NK-92 treated with Interleukin-12 subunit alpha and Interleukin-12 subunit beta, amount 100 ng/mL, for 24 hours (cell line): Measurements from ENCODE around the gene ZNF407.

Experiments used
- DNase-seq: peaks from one replicate; lab custom pipeline; 2025; lab: John Stamatoyannopoulos, UW

The ZNF407 gene

DNA sequence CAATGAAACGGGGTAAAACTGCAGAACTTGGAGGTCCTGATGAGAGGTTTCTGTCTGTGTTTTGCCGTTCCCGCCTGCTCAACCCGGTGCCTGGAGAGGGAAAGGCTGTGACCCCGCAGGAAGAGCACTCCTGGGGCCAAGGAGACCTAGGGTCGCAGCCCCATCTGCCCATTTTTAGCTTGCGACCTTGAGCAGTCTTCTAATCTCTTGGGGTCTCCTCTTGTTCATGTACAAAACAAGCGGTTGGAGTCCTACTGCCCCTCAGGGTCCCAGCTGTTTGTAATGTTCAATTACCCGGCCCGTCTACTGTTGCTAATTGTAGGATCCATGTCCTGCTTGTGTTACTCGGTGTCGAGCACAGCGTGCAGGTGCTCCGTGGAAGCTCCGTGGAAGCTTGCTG, 506.8 kb downstream of the ZNF407 start:
- DNase-seq, result no peak

DNA sequence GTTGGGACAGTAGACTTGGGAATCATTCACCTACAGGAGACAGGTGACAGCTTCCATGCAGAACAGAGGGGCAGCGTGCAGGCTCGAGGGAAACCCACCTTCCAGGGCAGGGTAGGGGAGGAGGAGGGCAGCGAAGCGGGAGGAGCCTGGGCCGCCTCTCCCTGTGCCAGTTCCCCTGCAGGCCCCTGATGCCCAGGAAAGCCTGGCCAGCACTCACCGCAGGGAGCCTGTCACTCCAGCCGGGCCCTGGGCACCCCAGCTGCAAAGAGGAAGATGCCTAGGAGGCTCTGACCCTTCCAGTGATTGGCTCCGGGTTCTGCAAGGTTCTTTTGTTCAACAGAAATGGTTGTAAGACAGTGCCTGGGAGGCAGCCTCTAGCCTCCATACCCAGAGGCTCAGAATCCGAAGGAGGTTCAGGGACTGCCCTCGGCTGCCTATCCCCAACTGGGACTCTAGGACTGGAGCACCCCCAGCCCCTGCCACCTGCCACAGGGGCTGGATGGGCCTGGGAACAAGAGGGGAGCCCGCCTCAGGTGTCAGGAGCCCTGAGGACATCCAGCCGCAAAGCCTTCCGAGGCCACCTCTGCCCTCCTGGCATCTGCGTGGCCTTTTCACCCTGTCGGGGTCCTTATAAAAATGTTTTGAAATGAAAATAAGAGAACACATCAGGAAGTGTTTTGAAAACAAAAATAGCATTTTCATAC, 508.0 kb downstream of the ZNF407 start:
- no peak for DNase-seq

DNA sequence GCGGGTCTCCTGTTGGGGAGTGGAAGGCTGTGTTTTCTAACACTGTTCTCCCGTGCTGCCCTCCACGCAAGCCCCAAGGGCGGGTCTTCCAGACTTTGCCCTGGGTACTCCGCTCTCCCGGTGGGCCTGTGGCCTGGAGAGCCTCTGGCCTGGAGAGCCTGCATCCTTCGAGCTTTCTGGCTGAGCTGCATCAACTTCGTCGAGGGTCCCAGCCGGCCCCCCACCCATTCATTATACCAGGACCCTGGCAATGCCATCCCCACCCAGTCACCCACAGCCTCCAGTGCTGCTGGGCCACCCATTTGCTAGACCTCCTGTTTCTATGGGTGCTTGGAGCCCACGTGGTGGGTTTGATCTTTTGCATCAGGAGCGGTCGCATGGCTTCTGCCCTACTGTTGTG, 509.1 kb downstream of the ZNF407 start:
- no peak for DNase-seq

DNA sequence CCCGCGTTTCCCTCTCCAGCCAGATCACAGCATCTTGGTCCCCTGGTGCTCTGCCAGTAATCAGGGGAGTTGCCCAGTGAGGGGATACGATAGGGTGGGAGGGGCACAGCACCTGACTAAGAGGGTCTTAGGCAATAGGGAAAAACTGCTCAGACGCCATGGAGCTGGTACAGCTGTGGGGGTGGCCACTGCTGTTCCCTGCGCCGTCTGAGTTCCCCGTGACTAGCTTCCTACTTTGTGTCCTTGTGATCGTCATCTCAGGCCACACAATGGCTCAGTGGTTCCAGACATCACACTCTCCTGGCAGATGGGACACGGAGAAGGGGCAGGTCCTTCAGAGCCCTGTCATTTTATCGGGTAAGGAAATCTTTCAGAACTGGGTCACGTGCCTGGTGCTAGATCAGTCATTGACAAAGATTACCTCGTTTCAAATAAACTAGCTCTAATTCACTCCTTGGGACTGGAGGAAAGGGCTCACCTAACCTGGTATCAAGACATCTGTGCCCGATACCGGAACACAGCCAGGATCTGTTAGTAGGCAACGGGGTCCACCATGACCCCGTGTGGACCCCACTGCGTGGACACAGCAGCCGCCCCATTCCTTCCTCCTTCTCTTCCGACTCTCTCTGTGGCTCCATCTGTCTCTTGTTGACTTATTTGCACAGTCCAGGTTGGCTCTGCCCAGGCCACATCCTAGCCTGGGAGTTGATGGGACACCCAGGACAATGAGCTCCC, 509.7 kb downstream of the ZNF407 start:
- DNase-seq, result no peak

DNA sequence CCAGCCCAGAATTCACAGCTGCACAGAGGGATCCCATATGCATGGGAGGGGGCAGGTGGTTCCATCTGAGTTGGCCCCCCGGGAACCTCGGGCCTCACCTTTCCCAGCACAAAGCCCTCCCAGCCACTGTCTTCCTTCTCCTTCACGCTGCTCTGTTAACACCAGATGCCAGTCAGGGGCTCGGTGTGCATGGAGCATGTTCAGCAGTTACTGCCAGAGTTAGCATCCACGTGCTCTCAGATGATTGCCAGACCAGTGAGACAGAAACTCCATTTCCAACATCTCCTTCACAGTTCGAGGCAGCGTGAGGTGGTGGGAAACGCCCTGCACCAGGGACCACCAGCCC, 510.2 kb downstream of the ZNF407 start:
- DNase-seq, result no peak

DNA sequence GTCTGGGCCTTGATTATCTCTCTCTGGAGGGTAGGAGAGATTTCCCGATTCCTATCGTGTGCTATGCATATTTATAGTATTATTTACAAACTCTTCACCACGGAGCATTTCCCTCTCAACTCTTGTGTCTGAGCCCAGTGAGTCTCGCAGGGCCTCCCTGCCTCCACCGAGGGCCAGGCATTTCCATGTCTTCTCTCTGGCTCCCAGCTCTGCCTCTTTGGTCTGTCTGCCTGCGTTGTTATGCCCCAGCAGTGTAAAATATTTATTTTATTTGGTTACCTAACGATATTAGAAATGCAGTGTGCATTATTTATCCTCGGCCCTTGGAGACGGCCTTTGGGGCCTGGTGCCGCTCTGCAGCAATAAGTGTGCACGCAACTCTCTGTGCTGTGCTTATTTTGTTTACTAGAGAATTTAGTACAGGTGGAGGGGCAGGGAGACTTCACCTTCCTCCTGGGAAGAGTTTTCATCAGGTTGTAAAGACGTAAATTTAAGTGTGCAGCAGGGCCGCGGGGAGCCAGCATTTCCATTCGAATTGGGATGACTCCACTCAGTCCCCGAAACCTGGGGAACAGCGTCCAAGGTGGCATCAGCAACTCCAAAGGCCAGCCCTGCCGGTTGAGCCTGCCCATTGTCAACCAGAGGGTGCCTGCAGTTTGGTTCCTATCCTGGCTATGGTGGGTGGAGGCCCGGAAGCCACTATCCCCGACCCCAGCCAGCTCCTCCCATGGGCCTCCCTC, 511.1 kb downstream of the ZNF407 start:
- no peak for DNase-seq

DNA sequence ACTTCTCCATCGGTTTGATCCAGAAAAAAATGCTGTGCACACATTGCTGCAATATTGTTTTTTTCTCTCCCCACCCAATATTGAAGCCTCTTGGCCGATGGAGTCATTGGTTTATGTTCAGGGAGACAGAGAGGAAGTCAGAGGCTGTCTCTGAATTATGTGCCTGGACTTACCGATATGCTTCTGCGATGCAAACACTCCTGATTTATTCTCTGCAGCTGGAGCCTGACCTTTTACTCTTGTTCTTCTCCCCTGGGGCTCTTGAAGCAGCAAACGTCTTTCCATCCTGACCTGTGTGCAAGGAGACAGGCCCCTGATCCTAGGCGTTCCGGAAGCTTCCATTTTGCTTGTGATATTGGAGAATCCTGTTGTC, 511.6 kb downstream of the ZNF407 start:
- DNase-seq, result no peak

DNA sequence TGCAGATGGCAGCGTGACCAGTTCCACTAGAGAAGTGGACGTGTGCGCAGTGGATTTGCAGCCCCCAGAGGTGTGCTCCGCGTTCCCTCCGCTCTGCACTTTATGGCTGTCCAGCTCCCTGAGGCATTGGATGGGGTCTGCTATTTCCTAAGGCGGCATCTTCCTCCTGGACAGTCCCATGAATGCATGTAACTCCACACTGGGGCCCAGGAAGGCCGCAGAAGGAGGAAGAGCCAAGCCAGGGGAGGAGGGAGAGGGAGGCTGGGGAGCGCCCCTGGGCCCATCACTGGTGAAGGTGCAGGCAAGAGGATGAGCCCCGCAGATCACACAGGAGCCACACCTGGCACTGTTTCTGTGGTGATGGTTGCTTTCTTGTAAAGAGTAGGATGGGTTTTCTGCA, 512.1 kb downstream of the ZNF407 start:
- DNase-seq, result no peak

DNA sequence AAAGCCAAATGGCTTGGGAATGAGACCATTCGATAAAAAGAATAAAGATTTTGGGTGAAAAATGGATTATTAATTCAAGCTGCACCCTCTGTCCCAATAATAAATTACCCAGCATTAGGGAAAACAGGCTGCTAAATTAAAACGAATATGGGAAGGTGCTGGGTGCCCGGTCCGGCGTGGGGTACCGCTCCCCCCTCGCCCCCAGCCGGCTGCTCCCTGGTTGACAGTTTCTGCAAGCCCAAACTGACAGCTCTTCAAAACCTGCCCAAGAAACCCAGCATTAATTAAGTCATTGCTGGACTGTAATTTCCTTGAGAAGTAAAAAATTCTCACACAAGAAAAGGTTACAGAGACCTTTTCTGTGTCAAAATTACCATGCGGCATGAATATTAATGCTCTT, 512.6 kb downstream of the ZNF407 start:
- no peak for DNase-seq

DNA sequence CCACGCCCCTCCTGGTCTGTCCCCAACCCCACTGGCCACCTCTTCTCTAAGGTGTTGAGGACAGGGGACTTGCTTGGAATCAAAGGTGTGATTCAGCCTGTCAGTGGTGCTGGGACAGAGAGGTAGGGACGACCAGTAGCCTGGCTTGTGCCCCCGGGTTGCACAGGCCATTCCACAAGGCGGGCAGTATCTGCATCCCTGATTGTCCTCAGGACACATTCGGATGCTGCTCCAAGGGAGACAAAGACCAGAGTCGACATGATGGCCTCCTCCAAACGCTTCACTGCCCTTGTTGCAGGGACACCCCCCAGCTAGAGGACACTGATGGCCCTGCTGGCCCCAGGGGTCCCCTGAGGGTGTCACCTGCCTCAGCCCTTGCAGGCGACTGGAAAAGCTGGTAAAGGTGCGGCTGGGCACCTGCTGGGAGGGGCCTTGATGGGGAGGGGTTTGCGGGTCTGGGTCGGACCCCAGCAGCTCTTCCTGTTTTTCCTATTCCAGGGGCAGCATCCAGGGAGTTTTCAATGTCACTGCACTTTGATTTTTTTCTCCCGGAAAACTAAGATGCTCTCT, 513.3 kb downstream of the ZNF407 start:
- no peak for DNase-seq

DNA sequence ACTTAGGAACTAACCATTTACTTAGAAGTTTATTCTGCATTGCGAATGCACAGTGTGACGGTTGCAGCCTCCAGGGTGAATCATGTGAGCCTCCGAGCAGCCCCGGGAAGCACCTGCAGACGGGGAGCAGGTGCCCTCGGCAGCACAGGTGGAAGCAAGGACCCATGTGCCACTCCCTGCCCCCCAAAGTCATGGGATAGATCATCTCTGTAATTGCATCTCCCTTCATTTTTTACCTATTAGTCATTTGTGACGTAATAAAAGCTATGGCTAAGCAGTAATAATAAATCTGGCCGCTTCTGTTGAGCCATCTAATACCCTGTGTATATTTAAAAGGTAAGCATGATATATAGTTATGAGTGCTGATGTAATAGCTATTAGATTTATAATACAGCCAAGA, 514.1 kb downstream of the ZNF407 start:
- DNase-seq, result no peak

DNA sequence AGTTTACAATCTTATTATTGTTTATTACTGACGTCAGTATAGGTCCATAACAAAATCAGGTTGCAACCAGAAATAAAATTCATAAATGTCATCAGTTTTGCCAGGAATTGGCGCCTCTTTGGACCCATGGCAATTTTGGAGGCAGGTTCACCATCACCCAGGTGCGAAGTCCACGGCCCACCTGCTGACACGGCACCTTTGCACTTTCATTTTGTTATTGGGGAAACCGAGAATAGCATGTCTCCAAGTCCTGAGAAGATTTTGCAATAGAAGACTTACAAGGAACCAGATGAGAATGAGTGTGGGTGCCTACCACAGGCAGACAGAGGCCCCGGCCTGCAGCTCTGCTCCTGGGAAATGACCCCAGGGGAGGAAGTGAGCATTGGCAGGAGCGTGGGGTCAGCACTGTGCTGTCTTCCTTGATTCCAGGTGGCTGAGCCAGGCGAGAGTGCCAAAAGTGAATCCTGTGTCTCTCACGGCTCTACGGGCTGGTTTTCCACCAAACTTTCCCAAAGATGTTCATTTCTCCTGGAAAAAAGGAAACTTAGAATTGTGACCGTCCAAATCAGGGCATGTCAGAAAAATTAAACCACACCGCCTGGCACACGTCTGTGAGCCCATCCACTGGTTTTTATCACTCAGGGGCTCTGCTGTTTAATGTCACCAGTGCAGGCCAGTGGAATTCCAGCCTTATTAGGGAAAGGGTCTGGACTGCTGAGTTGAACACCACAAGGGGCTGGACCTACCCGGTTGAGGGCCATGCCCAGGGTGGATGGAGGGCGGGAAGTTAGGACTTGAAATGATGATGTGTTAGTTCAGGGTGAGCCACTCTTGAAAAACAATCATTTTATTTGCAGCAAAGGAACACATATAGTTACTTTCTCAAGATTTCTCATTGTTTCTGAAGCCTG, 514.8 kb downstream of the ZNF407 start:
- no peak for DNase-seq

DNA sequence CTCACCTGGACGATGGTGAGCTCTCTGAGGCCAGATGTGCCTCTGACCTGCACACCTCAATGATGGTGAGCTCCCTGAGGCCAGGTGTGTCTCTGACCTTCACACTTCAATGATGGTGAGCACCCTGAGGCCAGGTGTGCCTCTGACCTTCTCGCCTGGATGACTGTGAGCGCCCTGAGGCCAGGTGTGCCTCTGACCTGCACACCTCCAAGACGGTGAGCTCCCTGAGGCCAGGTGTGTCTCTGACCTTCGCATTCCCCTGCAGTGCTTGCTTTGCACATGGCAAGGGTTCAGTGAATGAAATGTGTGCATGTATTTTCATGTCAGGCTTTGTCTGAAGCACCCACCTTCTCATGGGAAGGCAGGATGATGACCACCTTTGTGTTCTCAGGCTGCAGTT, 515.8 kb downstream of the ZNF407 start:
- no peak for DNase-seq

DNA sequence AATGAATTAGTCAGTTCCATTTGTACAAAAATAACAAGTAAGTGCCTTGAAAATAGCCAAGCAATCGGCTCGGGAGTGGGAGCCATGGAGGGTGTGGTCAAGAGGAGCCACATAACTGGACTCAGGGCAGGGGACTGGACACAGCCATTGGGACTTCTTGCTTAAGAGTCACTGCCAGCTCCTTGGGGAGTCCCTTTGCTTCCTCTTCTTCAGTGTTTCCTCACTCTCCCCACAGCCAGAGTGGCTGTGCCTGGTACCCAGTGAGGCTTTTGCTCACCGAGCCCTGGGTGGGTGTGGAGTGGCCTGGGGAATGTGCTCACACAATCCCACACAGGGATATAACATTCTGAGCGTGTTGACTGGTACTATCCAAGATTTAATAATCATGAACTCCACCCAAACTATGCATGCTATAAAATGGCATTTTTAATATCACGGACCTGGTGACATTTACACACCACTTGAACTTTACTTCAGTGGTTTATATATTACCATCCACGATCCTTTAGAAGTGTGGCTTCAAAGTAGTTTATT, 516.6 kb downstream of the ZNF407 start:
- no peak for DNase-seq
